HepG2 (cell line): ENCODE data around the gene FBXW8. TPM values are rescaled to one million over a fixed set of nuclear protein-coding genes. Genes with fewer than 3 reads are reported as not detected.
"Not testable (repeated sequence)": the region's sequence is repeated elsewhere in the genome, so short reads cannot be mapped to it uniquely, and the experiment has no call there.

ENCODE experiments used
- ATAC-seq: fragments of 200-7000 bp; cut with Tn5 transposase; 3 replicates; pipeline ENCODE4 v1.9.1; 2020; ENCODE audit warnings: mild to moderate bottlenecking, moderate library complexity
- BruUV-seq: library from RNA; stranded (reverse); fragments of 400-500 nt; replicated peaks from 2 replicates; lab custom pipeline; 2021; lab: Mats Ljungman, UMichigan
- CTCF ChIA-PET: fragments of 300-600 bp; formaldehyde crosslinking; extraction: SDS; loops from one replicate; lab custom pipeline; 2021; ENCODE audit warnings: low total read pairs, inconsistent platforms, low intra/inter-chr PET ratio; lab: Yijun Ruan, JAX
- POLR2A ChIA-PET: fragments of 350-600 bp; sonication (Branson Sonifier 250); formaldehyde crosslinking; loops from one replicate; lab custom pipeline; 2020; ENCODE audit warnings: antibody characterized with exemption, inconsistent platforms; lab: Yijun Ruan, JAX
- DNase-seq: peaks from one replicate; pipeline ENCODE4 v3.0.0-alpha.2; 2015; ENCODE audit warnings: low spot score
- FAIRE-seq: peaks from 3 replicates; lab custom pipeline; 2011; peaks lifted over from hg19 to GRCh38; lab: Jason Lieb, UNC
- H2AFZ ChIP-seq: one replicate; pipeline ENCODE4 v1.6.1; 2011; ENCODE audit warnings: low read length, inconsistent platforms
- H3K27ac ChIP-seq: fragments of 300-600 bp; 3 replicates; pipeline ENCODE4 v1.8.0; 2011; ENCODE audit warnings: mixed run types, mild to moderate bottlenecking, mixed read lengths, low read length, inconsistent platforms; ENCODE audit not compliant: insufficient read depth; ENCODE audit errors: extremely low read length
- H3K27me3 ChIP-seq, 2 experiments: fragments of 200-600 bp in 1 of 2; 2 replicates in 1 of 2; 3 replicates in 1 of 2; pipeline versions ENCODE4 v1.6.0 to v1.8.0; 2011; ENCODE audit warnings: low read length in 2 of 2, mild to moderate bottlenecking in 2 of 2, moderate library complexity in 2 of 2, inconsistent platforms in 1 of 2; ENCODE audit not compliant: insufficient read depth in 2 of 2, control insufficient read depth in 1 of 2
- H3K36me3 ChIP-seq, 2 experiments: fragments of 200-600 bp in 1 of 2; replicated peaks in 1 of 2; 2 replicates in 1 of 2; 3 replicates in 1 of 2; pipeline versions ENCODE4 v1.5.1 to v1.8.0; 2011; ENCODE audit warnings: low read length in 2 of 2, inconsistent platforms in 1 of 2; ENCODE audit not compliant: insufficient read depth in 2 of 2, control insufficient read depth in 1 of 2
- H3K4me1 ChIP-seq: 2 replicates; pipeline ENCODE4 v1.5.1; 2012; ENCODE audit warnings: low read length, inconsistent platforms; ENCODE audit not compliant: insufficient read depth
- H3K4me2 ChIP-seq: 2 replicates; pipeline ENCODE4 v1.6.0; 2011; ENCODE audit warnings: low read depth, low read length, inconsistent platforms
- H3K4me3 ChIP-seq, 3 experiments: fragments of 200-600 bp in 1 of 3; sonication (generic), shearing (Covaris generic) in 1 of 3; replicated peaks in 1 of 3; 2 replicates each; pipeline ENCODE4 v1.5.1; 2011 to 2016; ENCODE audit warnings: low read length in 3 of 3, inconsistent platforms in 2 of 3, low read depth in 2 of 3, mild to moderate bottlenecking in 2 of 3, control low read depth in 1 of 3, mixed read lengths in 1 of 3; ENCODE audit not compliant: insufficient read depth in 1 of 3
- H3K79me2 ChIP-seq: one replicate; pipeline ENCODE4 v1.6.1; 2011; ENCODE audit warnings: low read length, inconsistent platforms; ENCODE audit not compliant: insufficient read depth
- H3K9ac ChIP-seq: 2 replicates; pipeline ENCODE4 v1.6.0; 2011; ENCODE audit warnings: mild to moderate bottlenecking, low read depth, low read length, inconsistent platforms; ENCODE audit not compliant: insufficient read depth
- H3K9me3 ChIP-seq: 2 replicates; pipeline ENCODE4 v1.5.1; 2012; ENCODE audit warnings: mild to moderate bottlenecking, low read length
- H4K20me1 ChIP-seq: 2 replicates; pipeline ENCODE4 v1.6.0; 2011; ENCODE audit warnings: inconsistent platforms, mild to moderate bottlenecking, low read length, moderate library complexity; ENCODE audit not compliant: insufficient read depth
- SOX5 ChIP-seq: IDR thresholded peaks from 2 replicates; pipeline ENCODE4 v1.6.1; 2016; ENCODE audit warnings: borderline replicate concordance
- ZNF496 ChIP-seq: sonication (generic); formaldehyde crosslinking; IDR thresholded peaks from 2 replicates; pipeline ENCODE4 v1.8.1; 2023; ENCODE audit warnings: mild to moderate bottlenecking, moderate library complexity, missing genetic modification reagents; ENCODE audit not compliant: insufficient replicate concordance
- ZNF660 ChIP-seq: sonication (generic); formaldehyde crosslinking; IDR thresholded peaks from 2 replicates; pipeline ENCODE4 v1.5.1; 2020; ENCODE audit warnings: mild to moderate bottlenecking, low read depth, missing genetic modification reagents, borderline replicate concordance
- ZNF749 ChIP-seq: sonication (generic); formaldehyde crosslinking; IDR thresholded peaks from 2 replicates; pipeline ENCODE4 v1.8.0; 2022; ENCODE audit warnings: mild to moderate bottlenecking, missing genetic modification reagents, moderate library complexity, borderline replicate concordance
- ZNF773 ChIP-seq: sonication (generic); formaldehyde crosslinking; IDR thresholded peaks from 2 replicates; pipeline ENCODE4 v1.4.0; 2020; ENCODE audit warnings: missing genetic modification reagents, borderline replicate concordance
- WGBS: methylation state at CpG from one replicate; pipeline ENCODE4 v1.1.6; 2017; ENCODE audit warnings: low lambda C conversion rate; 5-methylcytosine and 5-hydroxymethylcytosine counted together
- in situ Hi-C: cut with HindIII; loops from 2 replicates; pipeline ENCODE4 v1.10.0; 2017; ENCODE audit warnings: low pct_unique_long_range_greater_than_20kb; ENCODE audit not compliant: extremely low pct_ligation_motif_present
- intact Hi-C: fragments of 100-400 bp; cut with micrococcal nuclease; formaldehyde crosslinking; loops from one replicate; pipeline ENCODE4 v1.10.0; 2022; ENCODE audit not compliant: unreplicated experiment
- polyA plus RNA-seq, 8 experiments: library from polyadenylated mRNA; depleted of rRNA in 3 of 8; stranded (reverse) in 7 of 8; unstranded in 1 of 8; fragments of >200 nt; fragmentation: Illumina TruSeq in 4 of 8; extraction: Trizol in 4 of 8; gene quantifications; 2 replicates each; pipeline versions ENCODE4 v1.2.1 to v1.2.3, GENCODE V29; 2011 to 2016; ENCODE audit warnings: low read depth in 4 of 8, missing spikeins in 1 of 8, mixed read lengths in 1 of 8; ENCODE audit not compliant: insufficient read depth in 1 of 8
- total RNA-seq, 5 experiments: library from RNA; depleted of rRNA; stranded (reverse); fragments of >200 nt; fragmentation: Illumina TruSeq; extraction: Trizol; gene quantifications; 2 replicates each; pipeline ENCODE4 v1.2.3, GENCODE V29; 2016; ENCODE audit warnings: low read depth in 1 of 5
- TF ChIP-seq, protein P1 (sequence below): sonication (generic); formaldehyde crosslinking; IDR thresholded peaks from 2 replicates; pipeline ENCODE4 v1.4.0; 2020; ENCODE audit warnings: mild to moderate bottlenecking, low read depth, missing genetic modification reagents

FBXW8 gene
- total and polyA plus RNA-seq, 2 of the 13 experiments (the other 11 are each of a cell fraction or from before 2014, with no cell fraction given): 5.1 to 5.9 TPM

DNA sequence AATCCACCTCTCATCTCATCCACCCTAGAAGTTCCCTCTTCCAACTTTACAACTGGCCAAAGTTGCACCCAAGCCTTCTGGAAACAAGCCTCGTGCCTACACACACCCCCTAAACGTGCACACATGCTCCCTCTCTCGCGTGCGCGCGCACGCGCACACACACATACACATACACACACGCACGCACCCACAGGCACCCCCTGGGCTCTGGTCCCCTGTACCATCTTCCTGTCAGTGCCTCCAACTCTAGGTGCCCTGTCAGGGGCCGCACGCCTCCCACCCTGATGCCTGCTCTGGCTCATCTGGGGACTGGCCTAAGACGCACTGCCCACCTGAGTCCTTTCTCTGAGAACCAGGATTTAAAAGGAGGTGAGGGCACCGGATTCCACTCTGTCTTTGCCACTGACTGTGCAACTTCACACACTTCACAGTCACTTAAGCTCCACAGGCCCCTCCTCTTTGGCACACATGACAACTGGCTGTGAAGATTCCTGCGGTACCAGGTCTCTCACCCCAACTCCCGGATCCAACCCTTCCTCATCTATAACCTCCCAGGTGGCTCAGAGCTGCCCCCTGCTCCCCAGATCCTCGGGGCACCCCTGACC lies 142.9 kb downstream of the FBXW8 start (continued):
- TF ChIP-seq ZNF496 (CRISPR knock-in tag) (no peak), ZNF773 (CRISPR knock-in tag) (no peak)

DNA sequence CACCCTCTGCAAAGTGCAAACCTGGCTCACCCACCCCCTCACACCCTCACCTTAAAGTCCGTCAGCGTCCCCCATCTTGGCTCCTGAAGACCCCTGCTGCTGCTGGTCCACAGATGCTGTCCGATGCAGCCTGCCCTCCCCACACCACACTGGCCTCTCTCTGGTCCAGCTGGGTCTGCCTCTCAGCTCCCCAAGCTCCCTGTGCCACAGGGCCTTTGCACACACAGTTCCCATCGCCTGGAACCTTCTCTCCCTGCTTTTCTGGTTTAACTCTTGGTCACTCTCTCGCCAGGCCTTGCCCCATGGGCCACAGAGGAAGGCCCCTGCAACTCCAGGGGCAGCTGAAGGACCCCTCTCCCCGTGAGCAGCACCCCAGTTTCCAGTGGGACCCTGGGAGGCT lies 143.5 kb downstream of the FBXW8 start:
- H3K9ac ChIP-seq: no peak overlapping the region
- BruUV-seq: no TSS peak
- ATAC-seq (no peak), FAIRE-seq (no peak), DNase-seq (no peak)
- in situ Hi-C loops: no loop called here
- H3K4me2 ChIP-seq: no peak overlapping the region
- H3K79me2 ChIP-seq: no peaks in the 10 kb centered on the region
- H3K36me3 ChIP-seq: peaks cover 16 to 61% of the 10 kb centered on the region in 2 experiments; a peak in 4 of 5 replicates
- H3K4me3 ChIP-seq: no peak overlapping the region
- no peaks in the 10 kb centered on the region for H4K20me1 ChIP-seq
- TF ChIP-seq, protein P1, sequence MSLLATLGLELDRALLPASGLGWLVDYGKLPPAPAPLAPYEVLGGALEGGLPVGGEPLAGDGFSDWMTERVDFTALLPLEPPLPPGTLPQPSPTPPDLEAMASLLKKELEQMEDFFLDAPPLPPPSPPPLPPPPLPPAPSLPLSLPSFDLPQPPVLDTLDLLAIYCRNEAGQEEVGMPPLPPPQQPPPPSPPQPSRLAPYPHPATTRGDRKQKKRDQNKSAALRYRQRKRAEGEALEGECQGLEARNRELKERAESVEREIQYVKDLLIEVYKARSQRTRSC (CRISPR knock-in tag): no peak
- TF ChIP-seq SOX5 (CRISPR knock-in tag): no peak
- no peak for TF ChIP-seq ZNF749 (CRISPR knock-in tag)
- no peak for TF ChIP-seq ZNF660 (CRISPR knock-in tag)
- no peak overlapping the region for H2AFZ ChIP-seq
- H3K9me3 ChIP-seq: no peaks in the 10 kb centered on the region
- WGBS: 96% methylated on average over 6 of the region's 6 CpGs
- intact Hi-C loops: no loop called here
- H3K27ac ChIP-seq: no peak overlapping the region
- ChIA-PET CTCF (no interaction called here), POLR2A (no interaction called here)
- H3K27me3 ChIP-seq: no peaks in the 10 kb centered on the region
- peaks cover 29% of the 10 kb centered on the region for H3K4me1 ChIP-seq

DNA sequence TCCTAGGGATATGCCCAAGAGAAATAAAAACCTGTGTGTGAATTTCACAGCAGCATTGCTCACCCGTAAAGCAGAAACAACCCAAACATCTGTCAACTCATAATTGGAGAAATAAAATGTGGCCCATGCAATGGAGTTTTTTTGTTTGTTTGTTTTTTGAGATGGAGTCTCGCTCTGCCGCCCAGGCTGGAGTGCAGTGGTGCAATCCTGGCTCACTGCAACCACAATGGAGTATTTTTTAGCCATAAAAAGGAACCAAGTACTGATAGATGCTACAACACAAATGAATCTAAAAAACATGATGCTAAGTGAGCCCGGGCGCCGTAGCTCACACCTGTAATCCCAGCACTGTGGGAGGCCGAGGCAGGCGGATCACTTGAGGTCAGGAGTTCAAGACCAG lies 146.9 kb downstream of the FBXW8 start:
- H3K27me3 ChIP-seq, CTCF ChIA-PET, H2AFZ ChIP-seq, in situ Hi-C loops, DNase-seq, H3K27ac ChIP-seq, H3K4me3 ChIP-seq, H3K9ac ChIP-seq, BruUV-seq, H4K20me1 ChIP-seq, H3K4me2 ChIP-seq, FAIRE-seq, intact Hi-C loops, H3K9me3 ChIP-seq, ATAC-seq, H3K79me2 ChIP-seq: not testable (repeated sequence)
- POLR2A ChIA-PET: interaction anchor here (1.1 kb wide), 1 partner anchor 12 kb away, joined by 4 read pairs; no protein-coding TSS in a partner anchor
- Histone ChIP-seq H3K4me1 (peaks cover 26% of the 10 kb centered on the region), H3K36me3 (peaks cover 26 to 70% of the 10 kb centered on the region in 2 experiments)
- WGBS: 97% methylated on average over 8 of the region's 8 CpGs
